Measurements from ENCODE around the gene TSPYL4. TPM values are rescaled to one million over a fixed set of nuclear protein-coding genes. Genes with fewer than 3 reads are reported as not detected.

Gene TSPYL4
- total RNA-seq, 1 donor from 2014 or later = 72.1 TPM

DNA sequence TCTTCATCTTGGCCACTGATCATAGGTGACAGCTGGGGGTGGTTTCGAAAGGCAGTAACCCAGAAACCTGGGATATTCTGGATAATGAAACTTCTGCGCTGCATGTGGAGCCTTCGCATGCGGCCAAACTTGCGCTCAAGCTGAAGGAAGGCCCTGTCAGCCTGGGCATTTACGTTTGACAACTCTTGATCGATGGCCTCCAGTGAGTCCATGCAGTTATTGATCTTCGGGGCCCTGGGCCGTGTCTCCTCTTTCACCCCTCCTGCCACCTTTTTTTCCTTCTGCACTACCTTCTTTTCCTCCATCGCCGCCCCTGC is 729 bp downstream of the TSPYL4 start:
- DNase-seq (ENCODE audit: low spot score, unreplicated experiment) = peak; percentile 45
- Mint-ChIP-seq H3K36me3 (ENCODE audit: insufficient read depth) (peaks cover 6% of the 10 kb centered on the region), H3K4me3 (ENCODE audit: low read depth) (no peak overlapping the region), H3K9me3 (ENCODE audit: low read depth) (no peaks in the 10 kb centered on the region), H3K27ac (no peak overlapping the region), H3K4me1 (ENCODE audit: low read depth) (peaks cover 36% of the 10 kb centered on the region), H3K27me3 (no peaks in the 10 kb centered on the region)
- TF ChIP-seq, protein P1, sequence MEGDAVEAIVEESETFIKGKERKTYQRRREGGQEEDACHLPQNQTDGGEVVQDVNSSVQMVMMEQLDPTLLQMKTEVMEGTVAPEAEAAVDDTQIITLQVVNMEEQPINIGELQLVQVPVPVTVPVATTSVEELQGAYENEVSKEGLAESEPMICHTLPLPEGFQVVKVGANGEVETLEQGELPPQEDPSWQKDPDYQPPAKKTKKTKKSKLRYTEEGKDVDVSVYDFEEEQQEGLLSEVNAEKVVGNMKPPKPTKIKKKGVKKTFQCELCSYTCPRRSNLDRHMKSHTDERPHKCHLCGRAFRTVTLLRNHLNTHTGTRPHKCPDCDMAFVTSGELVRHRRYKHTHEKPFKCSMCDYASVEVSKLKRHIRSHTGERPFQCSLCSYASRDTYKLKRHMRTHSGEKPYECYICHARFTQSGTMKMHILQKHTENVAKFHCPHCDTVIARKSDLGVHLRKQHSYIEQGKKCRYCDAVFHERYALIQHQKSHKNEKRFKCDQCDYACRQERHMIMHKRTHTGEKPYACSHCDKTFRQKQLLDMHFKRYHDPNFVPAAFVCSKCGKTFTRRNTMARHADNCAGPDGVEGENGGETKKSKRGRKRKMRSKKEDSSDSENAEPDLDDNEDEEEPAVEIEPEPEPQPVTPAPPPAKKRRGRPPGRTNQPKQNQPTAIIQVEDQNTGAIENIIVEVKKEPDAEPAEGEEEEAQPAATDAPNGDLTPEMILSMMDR (IDR thresholded peaks at IDR 0.05; ENCODE audit: unreplicated experiment) = no peak

DNA sequence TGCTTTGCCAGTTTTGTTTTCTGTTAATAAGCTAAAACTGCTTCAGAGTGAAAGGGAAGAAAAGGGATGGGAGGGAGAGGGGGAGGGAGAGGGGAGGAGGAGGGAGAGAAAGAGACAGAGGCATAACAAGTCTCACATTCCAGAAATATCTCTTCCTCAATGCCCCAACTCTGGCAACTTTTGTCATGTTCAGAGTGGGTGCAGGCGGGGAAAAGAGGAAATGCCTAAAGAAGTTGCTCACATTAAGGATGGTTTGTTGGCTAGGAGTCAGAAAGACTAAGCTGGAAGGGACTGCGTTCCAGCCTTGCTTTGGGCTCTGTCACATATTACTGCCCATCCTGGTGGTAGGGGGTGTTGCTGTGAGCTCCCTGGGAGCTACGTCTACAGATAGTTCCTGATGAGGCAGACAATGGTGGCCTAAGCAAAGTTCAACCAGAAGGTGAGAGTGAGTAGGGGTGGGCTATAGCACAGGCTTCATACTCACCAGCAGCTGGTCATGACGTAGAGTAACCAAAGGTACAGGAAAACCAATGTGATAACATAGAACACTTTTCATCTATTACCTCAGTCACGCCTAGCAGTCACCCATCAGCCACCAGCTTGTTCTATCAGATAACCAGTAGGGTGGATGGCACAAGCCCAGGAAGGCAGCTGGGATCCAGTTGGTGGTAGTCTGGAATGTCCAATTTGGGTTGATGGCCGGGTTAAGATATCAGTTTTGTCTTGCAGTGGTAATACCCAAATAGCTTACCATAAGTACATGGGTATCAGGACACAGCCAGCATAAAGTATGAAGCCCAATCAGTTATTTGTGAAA is 2.1 kb downstream of the TSPYL4 start:
- peaks cover 36% of the 10 kb centered on the region for H3K4me1 Mint-ChIP-seq (ENCODE audit: low read depth)
- H3K27me3 Mint-ChIP-seq = no peaks in the 10 kb centered on the region
- H3K4me3 Mint-ChIP-seq (ENCODE audit: low read depth) = no peak overlapping the region
- TF ChIP-seq, protein P1 (IDR thresholded peaks at IDR 0.05; ENCODE audit: unreplicated experiment) = no peak
- H3K9me3 Mint-ChIP-seq (ENCODE audit: low read depth) = no peaks in the 10 kb centered on the region
- DNase-seq (ENCODE audit: low spot score, unreplicated experiment) = no peak
- peaks cover 6% of the 10 kb centered on the region for H3K36me3 Mint-ChIP-seq (ENCODE audit: insufficient read depth)
- H3K27ac Mint-ChIP-seq = peak overlapping the region; percentile 25

DNA sequence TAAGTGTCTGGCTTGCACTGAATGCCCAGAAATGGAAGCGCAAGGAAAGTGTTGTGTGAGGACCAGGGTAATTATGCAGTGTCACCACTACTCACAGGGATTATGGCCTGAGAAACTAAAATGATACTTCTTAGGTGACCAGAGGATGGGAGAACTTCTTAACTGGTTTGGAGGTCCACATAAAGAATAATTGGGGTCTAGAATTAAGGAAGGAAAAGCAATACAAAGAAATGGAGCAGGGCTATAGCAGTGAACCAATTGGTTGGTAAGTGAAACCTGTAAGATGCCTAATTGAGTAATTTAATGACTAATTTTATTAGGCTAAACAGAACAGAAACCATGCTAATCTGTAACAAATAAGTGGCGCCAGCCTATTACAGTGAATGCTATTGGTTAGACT is 5.3 kb downstream of the TSPYL4 start:
- Mint-ChIP-seq H3K4me3 (ENCODE audit: low read depth) (no peak overlapping the region), H3K27me3 (no peaks in the 10 kb centered on the region), H3K27ac (peak overlapping the region; percentile 50), H3K36me3 (ENCODE audit: insufficient read depth) (peaks cover 7% of the 10 kb centered on the region), H3K9me3 (ENCODE audit: low read depth) (no peaks in the 10 kb centered on the region), H3K4me1 (ENCODE audit: low read depth) (peaks cover 41% of the 10 kb centered on the region)
- no peak for DNase-seq (ENCODE audit: low spot score, unreplicated experiment)
- TF ChIP-seq, protein P1 (IDR thresholded peaks at IDR 0.05; ENCODE audit: unreplicated experiment) = no peak

DNA sequence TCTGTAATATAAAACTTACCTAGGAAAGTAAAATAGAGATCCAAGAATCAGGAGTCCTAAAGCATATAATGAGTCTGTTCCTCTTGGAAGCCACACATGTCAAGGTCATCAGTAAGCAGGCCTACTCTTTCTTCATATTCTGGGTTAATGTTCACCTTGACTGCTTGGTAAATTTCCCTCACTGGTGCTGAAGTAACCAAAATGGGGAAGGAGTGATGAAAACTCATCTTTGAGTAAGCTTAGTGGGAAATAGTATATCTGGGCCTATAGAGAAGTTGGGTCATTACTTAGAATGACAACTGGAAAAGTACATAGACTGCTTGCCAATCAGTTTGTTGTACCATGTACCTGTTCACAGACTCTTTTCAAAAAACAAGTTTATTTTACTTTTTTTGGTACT is 6.6 kb downstream of the TSPYL4 start:
- Mint-ChIP-seq H3K4me3 (ENCODE audit: low read depth) (no peak overlapping the region), H3K9me3 (ENCODE audit: low read depth) (no peaks in the 10 kb centered on the region), H3K27me3 (no peaks in the 10 kb centered on the region), H3K27ac (no peak overlapping the region), H3K4me1 (ENCODE audit: low read depth) (peaks cover 39% of the 10 kb centered on the region), H3K36me3 (ENCODE audit: insufficient read depth) (peaks cover 5% of the 10 kb centered on the region)
- DNase-seq (ENCODE audit: low spot score, unreplicated experiment) = no peak
- TF ChIP-seq, protein P1 (IDR thresholded peaks at IDR 0.05; ENCODE audit: unreplicated experiment) = no peak

DNA sequence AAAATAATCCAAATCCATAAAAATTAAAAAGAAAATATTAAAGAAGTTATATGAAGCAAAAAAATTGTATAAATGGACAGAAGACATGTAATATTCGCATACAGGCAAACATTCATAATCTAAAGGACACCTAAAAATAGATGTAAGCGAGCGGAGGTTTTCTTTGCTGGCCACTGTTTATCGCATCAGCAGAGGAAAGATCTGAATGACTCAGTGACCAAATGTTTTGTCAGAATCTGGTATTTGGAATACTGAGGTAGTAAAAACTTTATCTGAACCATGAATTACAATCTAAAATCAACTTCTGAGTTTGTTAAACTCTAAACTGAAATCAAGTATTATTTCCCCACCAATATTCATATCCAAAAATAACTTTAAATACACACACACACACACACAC is 7.8 kb downstream of the TSPYL4 start:
- TF ChIP-seq, protein P1 (IDR thresholded peaks at IDR 0.05; ENCODE audit: unreplicated experiment) = no peak
- H3K9me3 Mint-ChIP-seq (ENCODE audit: low read depth) = no peaks in the 10 kb centered on the region
- no peak overlapping the region for H3K27ac Mint-ChIP-seq
- no peak for DNase-seq (ENCODE audit: low spot score, unreplicated experiment)
- H3K27me3 Mint-ChIP-seq = no peaks in the 10 kb centered on the region
- H3K4me3 Mint-ChIP-seq (ENCODE audit: low read depth) = no peak overlapping the region
- peaks cover 3% of the 10 kb centered on the region for H3K36me3 Mint-ChIP-seq (ENCODE audit: insufficient read depth)
- peaks cover 28% of the 10 kb centered on the region for H3K4me1 Mint-ChIP-seq (ENCODE audit: low read depth)
